HK-2 (cell line): ENCODE results near the gene ATF5.

ENCODE experiments used
- DNase-seq: peaks from one replicate; pipeline ENCODE4 v3.0.0-alpha.2; 2018; ENCODE audit not compliant: unreplicated experiment

Gene ATF5

GRCh38 chr19:49929121-49929610 is at the start of gene ATF5, which contains the start of gene NUP62:
TSS of gene ATF5 (plus strand) at chr19:49929205. CDS start at chr19:49930851, 1,646 bp downstream.
TSS of gene NUP62 (minus strand) at chr19:49929504. CDS start at chr19:49909807, 19,697 bp downstream.
- DNase-seq: peak; percentile 90

- no peak for DNase-seq
Observed at GRCh38 chr19:49879243-49879963, 49.6 kb upstream of the ATF5 start.

- no peak for DNase-seq
Observed at GRCh38 chr19:49880162-49880869, 48.7 kb upstream of the ATF5 start.

GRCh38 chr19:49881186-49881585 is 47.8 kb upstream of the ATF5 start:
- no peak for DNase-seq

GRCh38 chr19:49881672-49882394 is 47.2 kb upstream of the ATF5 start:
- DNase-seq: no peak

GRCh38 chr19:49882643-49883042 is 46.4 kb upstream of the ATF5 start:
- DNase-seq: no peak

- DNase-seq: no peak
Observed at GRCh38 chr19:49883094-49883493, 45.9 kb upstream of the ATF5 start.

GRCh38 chr19:49884109-49884508 is 44.9 kb upstream of the ATF5 start:
- DNase-seq: no peak

- no peak for DNase-seq
Observed at GRCh38 chr19:49884760-49885159, 44.2 kb upstream of the ATF5 start.

GRCh38 chr19:49887037-49887664 is 41.9 kb upstream of the ATF5 start:
- no peak for DNase-seq

GRCh38 chr19:49887665-49888509 is 41.1 kb upstream of the ATF5 start:
- no peak for DNase-seq

- no peak for DNase-seq
Observed at GRCh38 chr19:49888510-49888824, 40.5 kb upstream of the ATF5 start.

GRCh38 chr19:49889038-49889686 is 39.8 kb upstream of the ATF5 start:
- DNase-seq: no peak

GRCh38 chr19:49889687-49890348 is 39.2 kb upstream of the ATF5 start:
- no peak for DNase-seq

- no peak for DNase-seq
Observed at GRCh38 chr19:49890349-49891311, 38.4 kb upstream of the ATF5 start.

- DNase-seq: no peak
Observed at GRCh38 chr19:49891393-49891792, 37.6 kb upstream of the ATF5 start.

- no peak for DNase-seq
Observed at GRCh38 chr19:49892716-49893115, 36.3 kb upstream of the ATF5 start.

- DNase-seq: no peak
Observed at GRCh38 chr19:49894011-49894664, 34.9 kb upstream of the ATF5 start.
